ENCODE measurements around the gene MEAF6. TPM values are rescaled to one million over a fixed set of nuclear protein-coding genes. Genes with fewer than 3 reads are reported as not detected.

Gene MEAF6
- total RNA-seq (2022; extraction: Qiagen RNA extraction; ENCODE audit: low read depth): 39.4 to 56.3 TPM (median 41.9 TPM) in 5 replicates

GRCh38 chr1:37514350-37515184 lies at the start of gene MEAF6:
Gene MEAF6 (minus strand): TSS chr1:37514766. CDS start chr1:37514746, 20 bp downstream.

GRCh38 chr1:37556712-37557196 lies 42.2 kb upstream of the MEAF6 start, which contains the start of gene DNALI1:
Gene DNALI1 (plus strand): TSS chr1:37556940. CDS start chr1:37556995, 55 bp downstream.

DNA sequence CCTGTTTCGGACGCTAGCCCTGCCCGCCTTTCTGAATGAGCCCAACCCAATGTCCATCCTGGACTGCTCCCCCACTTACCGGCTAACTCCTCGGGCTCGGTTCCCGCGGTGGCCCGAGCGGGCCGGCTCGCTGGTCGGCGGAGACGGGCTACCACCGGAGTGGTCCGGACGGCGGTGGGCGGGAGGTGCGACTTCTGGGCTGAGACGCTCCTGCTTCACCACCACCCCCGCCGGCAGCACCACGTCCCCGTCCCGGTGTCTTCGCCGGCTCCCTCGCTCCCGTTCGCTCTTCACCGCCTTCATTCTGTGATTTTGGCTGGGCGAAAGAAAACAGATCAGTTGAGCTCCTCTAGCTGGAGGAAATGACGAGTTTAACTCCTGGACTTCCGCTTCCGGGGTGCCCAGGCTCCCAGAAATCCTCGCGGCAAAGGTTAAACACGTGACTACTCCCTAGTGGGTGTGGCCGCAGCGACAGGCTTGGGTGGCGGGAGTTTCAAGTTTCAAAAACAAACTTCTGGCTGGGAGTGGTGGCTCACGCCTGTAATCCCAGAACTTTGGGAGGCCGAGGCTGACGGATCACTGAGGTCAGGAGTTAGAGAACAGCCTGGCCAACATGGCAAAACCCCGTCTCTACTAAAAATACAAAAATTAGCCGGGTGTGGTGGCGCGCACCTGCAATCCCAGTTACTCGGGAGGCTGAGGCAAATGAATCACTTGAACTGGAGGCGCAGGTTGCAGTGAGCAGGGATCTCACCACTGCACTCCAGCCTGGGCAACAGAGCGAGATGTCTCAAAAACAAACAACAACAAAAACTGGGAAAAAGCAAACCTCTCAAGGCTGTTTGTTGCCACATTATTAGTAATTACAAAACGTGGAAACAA lies 39.6 kb upstream of the MEAF6 start, which contains the start of gene SNIP1:
Gene SNIP1 (minus strand): TSS at position 367 of the 882 bp plus-strand sequence. CDS start 64 bp downstream, at position 303.

DNA sequence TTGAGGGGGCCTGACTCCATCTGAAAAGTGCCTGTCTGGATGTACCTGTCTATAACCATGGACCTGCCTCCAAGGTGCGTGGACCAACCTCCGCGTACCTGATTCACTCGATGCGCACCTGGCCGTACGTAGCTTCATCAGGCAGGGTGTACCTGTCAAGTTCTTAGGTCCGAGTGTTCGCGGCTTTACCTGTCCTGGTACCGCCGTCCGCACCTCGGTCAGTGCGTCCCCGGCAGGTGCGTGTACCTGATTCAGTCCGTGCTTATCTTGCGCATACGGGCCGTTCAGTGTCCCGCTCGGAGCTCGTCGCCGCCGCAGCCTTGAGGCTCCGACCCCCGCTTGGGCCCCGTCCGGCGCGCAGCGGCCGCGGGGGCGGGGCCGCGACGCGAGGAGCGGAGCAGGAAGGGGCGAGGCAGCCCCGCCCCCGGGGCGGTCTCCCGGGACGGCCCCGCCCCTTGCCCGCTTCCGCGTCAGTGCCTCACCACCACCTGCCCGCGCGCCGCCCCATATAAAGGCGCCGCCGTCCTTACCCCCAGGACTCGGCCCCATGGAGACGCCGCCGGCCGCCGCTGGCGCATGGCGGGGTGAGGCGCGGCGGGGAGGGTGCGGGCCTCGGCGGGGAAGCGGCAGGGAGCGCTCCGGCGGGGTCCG lies 40.4 kb downstream of the MEAF6 start, which contains the start of gene ZC3H12A:
Gene ZC3H12A (plus strand): TSS at position 535 of the 651 bp plus-strand sequence. CDS start 917 bp downstream, outside the sequence.

Other genes with a start within 250 kb of the MEAF6 start
- gene ZC3H12A, start 40.2 kb downstream of the MEAF6 start, total RNA-seq (2022; extraction: Qiagen RNA extraction; ENCODE audit: low read depth): 22.1 to 41.3 TPM (median 32.9 TPM) in 5 replicates
- gene SNIP1, start 39.5 kb upstream of the MEAF6 start, total RNA-seq (2022; extraction: Qiagen RNA extraction; ENCODE audit: low read depth): 8.3 to 13.6 TPM (median 10.8 TPM) in 5 replicates
- gene DNALI1, start 42.2 kb upstream of the MEAF6 start, total RNA-seq (2022; extraction: Qiagen RNA extraction; ENCODE audit: low read depth): 0.30 TPM in 1 of 5 replicates, not detected in the others
- gene GNL2, start 81.2 kb upstream of the MEAF6 start, total RNA-seq (2022; extraction: Qiagen RNA extraction; ENCODE audit: low read depth): 50.4 to 74.7 TPM (median 58.2 TPM) in 5 replicates
- 0.09 to 0.13 TPM (median 0.12 TPM) in 4 of 5 replicates, not detected in the other for gene RSPO1, start 120.1 kb upstream of the MEAF6 start, total RNA-seq (2022; extraction: Qiagen RNA extraction; ENCODE audit: low read depth)
- gene CDCA8, start 177.8 kb upstream of the MEAF6 start, total RNA-seq (2022; extraction: Qiagen RNA extraction; ENCODE audit: low read depth): 44.6 to 52.4 TPM (median 46.6 TPM) in 5 replicates